Chondrocyte (in vitro differentiated cells): ENCODE data around the gene CALN1. TPM values are rescaled to one million over a fixed set of nuclear protein-coding genes. Genes with fewer than 3 reads are reported as not detected.

ENCODE experiments used
- DNase-seq: peaks from one replicate; pipeline ENCODE4 v3.0.0; 2021; ENCODE audit warnings: mixed read lengths, low spot score
- H3K27ac Mint-ChIP-seq: one replicate; pipeline ENCODE4 v1.8.0; 2021; ENCODE audit warnings: mild to moderate bottlenecking, moderate library complexity, mixed read lengths; ENCODE audit not compliant: unreplicated experiment
- H3K27me3 Mint-ChIP-seq: 2 replicates; pipeline ENCODE4 v1.8.0; 2021; ENCODE audit warnings: low read depth, mixed read lengths
- H3K36me3 Mint-ChIP-seq: 2 replicates; pipeline ENCODE4 v1.8.0; 2021; ENCODE audit warnings: low read depth, mixed read lengths
- H3K4me1 Mint-ChIP-seq: 2 replicates; pipeline ENCODE4 v1.8.0; 2021; ENCODE audit warnings: low read depth, mild to moderate bottlenecking, mixed read lengths
- H3K4me3 Mint-ChIP-seq: one replicate; pipeline ENCODE4 v1.8.0; 2021; ENCODE audit warnings: mild to moderate bottlenecking, moderate library complexity, mixed read lengths; ENCODE audit not compliant: unreplicated experiment
- H3K9me3 Mint-ChIP-seq: 2 replicates; pipeline ENCODE4 v1.8.0; 2021; ENCODE audit warnings: low read depth, mixed read lengths
- total RNA-seq: library from RNA; stranded (reverse); gene quantifications from 3 replicates; pipeline ENCODE4 v1.2.1, GENCODE V29; 2021
- TF ChIP-seq, protein P1 (sequence below): fragments of 200-600 bp; sonication (generic); IDR thresholded peaks from 2 replicates; pipeline ENCODE4 v1.5.0; 2021; ENCODE audit warnings: antibody characterized with exemption, mild to moderate bottlenecking, moderate library complexity

The CALN1 gene
- total RNA-seq, 1 donor from 2014 or later: not detected

GRCh38 chr7:72405418-72405817 is 6.7 kb downstream of the CALN1 start:
- peaks cover 7% of the 10 kb centered on the region for H3K27me3 Mint-ChIP-seq
- TF ChIP-seq, protein P1, sequence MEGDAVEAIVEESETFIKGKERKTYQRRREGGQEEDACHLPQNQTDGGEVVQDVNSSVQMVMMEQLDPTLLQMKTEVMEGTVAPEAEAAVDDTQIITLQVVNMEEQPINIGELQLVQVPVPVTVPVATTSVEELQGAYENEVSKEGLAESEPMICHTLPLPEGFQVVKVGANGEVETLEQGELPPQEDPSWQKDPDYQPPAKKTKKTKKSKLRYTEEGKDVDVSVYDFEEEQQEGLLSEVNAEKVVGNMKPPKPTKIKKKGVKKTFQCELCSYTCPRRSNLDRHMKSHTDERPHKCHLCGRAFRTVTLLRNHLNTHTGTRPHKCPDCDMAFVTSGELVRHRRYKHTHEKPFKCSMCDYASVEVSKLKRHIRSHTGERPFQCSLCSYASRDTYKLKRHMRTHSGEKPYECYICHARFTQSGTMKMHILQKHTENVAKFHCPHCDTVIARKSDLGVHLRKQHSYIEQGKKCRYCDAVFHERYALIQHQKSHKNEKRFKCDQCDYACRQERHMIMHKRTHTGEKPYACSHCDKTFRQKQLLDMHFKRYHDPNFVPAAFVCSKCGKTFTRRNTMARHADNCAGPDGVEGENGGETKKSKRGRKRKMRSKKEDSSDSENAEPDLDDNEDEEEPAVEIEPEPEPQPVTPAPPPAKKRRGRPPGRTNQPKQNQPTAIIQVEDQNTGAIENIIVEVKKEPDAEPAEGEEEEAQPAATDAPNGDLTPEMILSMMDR: no peak
- no peaks in the 10 kb centered on the region for H3K36me3 Mint-ChIP-seq
- no peak for DNase-seq
- no peak overlapping the region for H3K27ac Mint-ChIP-seq
- H3K4me3 Mint-ChIP-seq: no peak overlapping the region
- H3K4me1 Mint-ChIP-seq: peaks cover 3% of the 10 kb centered on the region
- H3K9me3 Mint-ChIP-seq: no peaks in the 10 kb centered on the region

GRCh38 chr7:72404743-72405142 is 7.4 kb downstream of the CALN1 start:
- DNase-seq: no peak
- TF ChIP-seq, protein P1: no peak
- H3K36me3 Mint-ChIP-seq: peaks cover 2% of the 10 kb centered on the region
- H3K4me1 Mint-ChIP-seq: peaks cover 3% of the 10 kb centered on the region
- H3K9me3 Mint-ChIP-seq: no peaks in the 10 kb centered on the region
- no peak overlapping the region for H3K4me3 Mint-ChIP-seq
- H3K27ac Mint-ChIP-seq: no peak overlapping the region
- peaks cover 4% of the 10 kb centered on the region for H3K27me3 Mint-ChIP-seq

DNA sequence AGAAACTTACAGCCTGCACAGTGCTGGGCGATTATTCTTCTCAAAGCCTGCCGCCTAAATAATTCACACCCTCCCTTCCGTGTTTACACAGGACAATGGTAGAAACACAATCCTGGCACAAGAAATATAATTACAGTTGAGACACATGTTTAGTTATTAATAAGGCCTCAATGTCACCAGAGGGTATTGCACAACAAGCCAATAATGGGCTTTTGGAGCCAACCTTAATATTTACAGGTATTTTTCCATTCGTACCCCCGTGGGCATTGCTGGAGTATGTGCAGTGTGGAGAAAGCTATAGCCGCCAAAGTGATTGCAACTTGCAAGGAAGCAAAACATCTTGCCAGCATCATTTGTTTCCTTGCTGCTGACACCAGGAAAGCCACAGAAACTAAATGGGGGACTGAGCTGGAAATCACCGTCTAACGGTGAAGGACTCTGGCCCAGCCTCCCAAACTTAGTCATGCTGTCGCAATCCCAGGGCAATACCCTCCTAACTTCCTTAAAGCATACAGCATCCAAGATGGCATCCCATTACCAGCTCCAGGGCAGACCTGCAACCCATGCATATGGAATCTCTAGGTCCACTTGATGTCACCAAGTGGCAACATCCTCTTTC is 8.6 kb downstream of the CALN1 start:
- no peak for DNase-seq
- TF ChIP-seq, protein P1: no peak
- H3K9me3 Mint-ChIP-seq: no peaks in the 10 kb centered on the region
- H3K36me3 Mint-ChIP-seq: peaks cover 2% of the 10 kb centered on the region
- no peak overlapping the region for H3K4me3 Mint-ChIP-seq
- no peak overlapping the region for H3K27ac Mint-ChIP-seq
- peaks cover 3% of the 10 kb centered on the region for H3K4me1 Mint-ChIP-seq
- peaks cover 4% of the 10 kb centered on the region for H3K27me3 Mint-ChIP-seq

DNA sequence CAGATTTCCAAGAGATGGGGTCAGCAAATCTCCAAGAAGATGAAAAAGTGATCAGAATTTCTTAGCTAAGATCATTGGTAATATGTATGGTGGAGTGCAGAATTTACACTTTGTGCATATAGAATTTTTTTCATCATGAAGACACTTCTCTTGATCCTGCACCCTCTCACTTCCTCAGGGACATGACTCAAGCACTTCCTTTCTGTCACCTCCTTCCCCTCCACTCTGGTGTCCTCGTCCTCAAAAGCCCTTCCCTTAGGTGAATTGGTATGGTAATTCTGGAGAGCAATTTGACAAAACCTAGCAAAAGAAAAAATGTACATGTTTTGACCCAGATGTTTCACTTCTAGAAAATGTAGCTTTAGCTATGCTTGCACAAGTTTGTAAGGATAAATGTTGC is 18.1 kb downstream of the CALN1 start:
- no peak for DNase-seq
- Mint-ChIP-seq H3K27ac (no peak overlapping the region), H3K9me3 (peaks cover 2% of the 10 kb centered on the region), H3K27me3 (peaks cover 6% of the 10 kb centered on the region), H3K4me3 (no peak overlapping the region), H3K36me3 (no peaks in the 10 kb centered on the region), H3K4me1 (no peaks in the 10 kb centered on the region)
- TF ChIP-seq, protein P1: no peak

- TF ChIP-seq, protein P1: no peak
Measured at GRCh38 chr7:72391821-72392377, 20.2 kb downstream of the CALN1 start.

More at GRCh38 chr7:72391821-72392377, 20.2 kb downstream of the CALN1 start:
- Mint-ChIP-seq H3K4me1 (no peaks in the 10 kb centered on the region), H3K27me3 (peaks cover 17% of the 10 kb centered on the region), H3K27ac (no peak overlapping the region), H3K4me3 (no peak overlapping the region), H3K36me3 (no peaks in the 10 kb centered on the region), H3K9me3 (peaks cover 2% of the 10 kb centered on the region)
- no peak for DNase-seq
